Neuronal stem cell (in vitro differentiated cells): Measurements from ENCODE around the gene ARG2.

Experiments used
- DNase-seq: peaks from one replicate; pipeline ENCODE4 v3.0.0-alpha.2; 2013; ENCODE audit warnings: low spot score
- H2AFZ ChIP-seq: one replicate; pipeline ENCODE4 v1.6.1; 2013; ENCODE audit warnings: mild to moderate bottlenecking, low read length, inconsistent platforms
- H2AK5ac ChIP-seq: 2 replicates; pipeline ENCODE4 v1.6.1; 2013; ENCODE audit warnings: low read depth, mild to moderate bottlenecking, inconsistent platforms, low read length, moderate library complexity, mixed read lengths
- H2BK120ac ChIP-seq: 2 replicates; pipeline ENCODE4 v1.6.1; 2013; ENCODE audit warnings: low read depth, mild to moderate bottlenecking, inconsistent platforms, low read length, moderate library complexity, mixed read lengths
- H2BK12ac ChIP-seq: one replicate; pipeline ENCODE4 v1.6.1; 2013; ENCODE audit warnings: low read length, inconsistent platforms
- H2BK15ac ChIP-seq: 2 replicates; pipeline ENCODE4 v1.6.1; 2013; ENCODE audit warnings: mild to moderate bottlenecking, low read length, inconsistent platforms, mixed read lengths
- H2BK5ac ChIP-seq: one replicate; pipeline ENCODE4 v1.6.1; 2013; ENCODE audit warnings: inconsistent platforms, mild to moderate bottlenecking, low read length, moderate library complexity
- H3K14ac ChIP-seq: one replicate; pipeline ENCODE4 v1.6.1; 2013; ENCODE audit warnings: low read length, inconsistent platforms
- H3K18ac ChIP-seq: 2 replicates; pipeline ENCODE4 v1.6.1; 2013; ENCODE audit warnings: low read length, inconsistent platforms
- H3K23ac ChIP-seq: 2 replicates; pipeline ENCODE4 v1.6.1; 2013; ENCODE audit warnings: low read depth, mild to moderate bottlenecking, mixed read lengths, low read length, inconsistent platforms; ENCODE audit not compliant: poor library complexity
- H3K27ac ChIP-seq: replicated peaks from 3 replicates; pipeline ENCODE4 v1.5.1; 2013; ENCODE audit warnings: low read length, inconsistent platforms
- H3K27me3 ChIP-seq, 3 experiments: 2 replicates each; pipeline ENCODE4 v1.6.1; 2013; ENCODE audit warnings: low read length in 3 of 3, mild to moderate bottlenecking in 2 of 3, inconsistent platforms in 1 of 3, low read depth in 1 of 3, mixed read lengths in 1 of 3, moderate library complexity in 1 of 3; ENCODE audit not compliant: control insufficient read depth in 3 of 3, insufficient read depth in 3 of 3
- H3K36me3 ChIP-seq, 2 donors: replicated peaks in 1 of 2; 2 replicates each; pipeline ENCODE4 v1.6.1; 2013; ENCODE audit warnings: low read length in 2 of 2; ENCODE audit not compliant: control insufficient read depth in 2 of 2, insufficient read depth in 2 of 2
- H3K4ac ChIP-seq: 2 replicates; pipeline ENCODE4 v1.6.1; 2013; ENCODE audit warnings: inconsistent platforms, mild to moderate bottlenecking, low read length, moderate library complexity
- H3K4me1 ChIP-seq, 2 donors: 1 replicate in 1 of 2; 2 replicates in 1 of 2; pipeline ENCODE4 v1.6.1; 2013; ENCODE audit warnings: low read length in 2 of 2, low read depth in 1 of 2; ENCODE audit not compliant: control insufficient read depth in 2 of 2, insufficient read depth in 1 of 2
- H3K4me2 ChIP-seq: one replicate; pipeline ENCODE4 v1.6.1; 2013; ENCODE audit warnings: mild to moderate bottlenecking, low read length, inconsistent platforms; ENCODE audit not compliant: insufficient read depth, poor library complexity, severe bottlenecking
- H3K4me3 ChIP-seq, 2 donors: 2 replicates each; pipeline ENCODE4 v1.5.1; 2013; ENCODE audit warnings: low read length in 2 of 2, mild to moderate bottlenecking in 2 of 2, inconsistent platforms in 1 of 2, moderate library complexity in 1 of 2
- H3K79me1 ChIP-seq: one replicate; pipeline ENCODE4 v1.6.1; 2013; ENCODE audit warnings: low read depth, mild to moderate bottlenecking, inconsistent platforms, low read length, moderate library complexity
- H3K9ac ChIP-seq: one replicate; pipeline ENCODE4 v1.6.1; 2013; ENCODE audit warnings: mild to moderate bottlenecking, low read depth, low read length, inconsistent platforms; ENCODE audit not compliant: poor library complexity
- H3K9me3 ChIP-seq, 2 donors: replicated peaks in 1 of 2; 2 replicates each; pipeline versions ENCODE3 to v1.6.1; 2013; ENCODE audit warnings: low read length in 2 of 2, mild to moderate bottlenecking in 2 of 2, inconsistent platforms in 1 of 2, low read depth in 1 of 2, mixed read lengths in 1 of 2, moderate library complexity in 1 of 2; ENCODE audit not compliant: control insufficient read depth in 2 of 2, insufficient read depth in 1 of 2
- H4K8ac ChIP-seq: one replicate; pipeline ENCODE4 v1.6.1; 2013; ENCODE audit warnings: low read depth, mild to moderate bottlenecking, inconsistent platforms, low read length, moderate library complexity
- H4K91ac ChIP-seq: one replicate; pipeline ENCODE4 v1.6.1; 2013; ENCODE audit warnings: low read length, low read depth, mild to moderate bottlenecking, inconsistent platforms; ENCODE audit not compliant: poor library complexity
- WGBS, 2 donors: extraction: QIAGEN DNeasy Blood & Tissue Kit; methylation state at CpG; one replicate each; pipeline ENCODE4 v1.1.7; 2013; ENCODE audit warnings: missing lambda C conversion rate in 2 of 2, mixed read lengths in 1 of 2; ENCODE audit not compliant: insufficient read length in 2 of 2, insufficient replicate concordance in 1 of 2; ENCODE audit errors: extremely low coverage in 2 of 2; 5-methylcytosine and 5-hydroxymethylcytosine counted together

ARG2 gene

DNA sequence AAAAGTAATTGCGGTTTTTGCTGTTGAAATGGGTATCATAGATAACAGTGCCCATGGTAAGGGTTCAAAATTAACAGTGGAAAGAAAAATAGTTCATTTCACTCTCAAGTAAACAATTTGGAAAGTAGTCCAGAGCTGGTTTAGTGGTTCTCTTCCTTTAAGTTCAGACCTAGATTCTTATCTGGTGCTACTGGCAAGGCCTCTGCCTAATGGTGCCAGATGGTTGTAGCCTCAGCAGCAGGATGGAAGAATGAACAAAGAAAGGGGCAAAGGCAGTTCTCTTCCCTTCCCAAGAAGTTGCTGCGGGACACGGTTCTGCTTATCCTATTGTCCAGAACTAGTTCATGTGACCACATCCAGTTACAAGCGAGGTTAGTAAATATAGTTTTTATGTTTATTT, 10.5 kb downstream of the ARG2 start:
- Histone ChIP-seq H3K4me3 (no peak overlapping the region), H3K4ac (no peak overlapping the region), H3K9ac (no peak overlapping the region), H3K9me3 (no peaks in the 10 kb centered on the region), H3K23ac (no peak overlapping the region), H3K14ac (no peak overlapping the region), H2AFZ (no peak overlapping the region), H2AK5ac (no peak overlapping the region), H3K27ac (no peak overlapping the region), H4K8ac (no peak overlapping the region), H3K27me3 (no peaks in the 10 kb centered on the region), H3K4me2 (no peak overlapping the region), H3K4me1 (no peaks in the 10 kb centered on the region), H4K91ac (no peak overlapping the region), H2BK120ac (no peak overlapping the region), H2BK12ac (no peak overlapping the region), H3K36me3 (peaks cover 0 to 3% of the 10 kb centered on the region in 2 donors), H2BK15ac (no peak overlapping the region), H3K79me1 (no peaks in the 10 kb centered on the region), H3K18ac (no peak overlapping the region), H2BK5ac (no peak overlapping the region)
- no CpG with 5 or more reads among the region's 4 CpGs for WGBS, 2 donors
- no peak for DNase-seq

GRCh38 chr14:67630938-67631337, 11.2 kb downstream of the ARG2 start:
- peaks cover 0 to 3% of the 10 kb centered on the region in 2 donors for H3K36me3 ChIP-seq
- no peak overlapping the region for H3K9ac ChIP-seq
- no peaks in the 10 kb centered on the region for H3K9me3 ChIP-seq
- no peak overlapping the region for H2BK15ac ChIP-seq
- no peak overlapping the region for H2AFZ ChIP-seq
- no peak overlapping the region for H3K4me2 ChIP-seq
- H3K4me1 ChIP-seq, result no peaks in the 10 kb centered on the region
- no peaks in the 10 kb centered on the region for H3K27me3 ChIP-seq
- H2AK5ac ChIP-seq, result no peak overlapping the region
- H4K8ac ChIP-seq, result no peak overlapping the region
- no peak overlapping the region for H3K18ac ChIP-seq
- H3K79me1 ChIP-seq, result no peaks in the 10 kb centered on the region
- WGBS, 2 donors, result no CpG with 5 or more reads among the region's 5 CpGs
- no peak overlapping the region for H4K91ac ChIP-seq
- H2BK12ac ChIP-seq, result no peak overlapping the region
- H2BK120ac ChIP-seq, result no peak overlapping the region
- no peak overlapping the region for H3K4me3 ChIP-seq
- no peak overlapping the region for H3K23ac ChIP-seq
- H3K4ac ChIP-seq, result no peak overlapping the region
- H3K14ac ChIP-seq, result no peak overlapping the region
- no peak overlapping the region for H3K27ac ChIP-seq
- no peak for DNase-seq
- no peak overlapping the region for H2BK5ac ChIP-seq

GRCh38 chr14:67633451-67634147, 13.9 kb downstream of the ARG2 start:
- Histone ChIP-seq H2BK15ac (no peak overlapping the region), H4K91ac (no peak overlapping the region), H2AK5ac (no peak overlapping the region), H3K4ac (no peak overlapping the region), H3K27me3 (no peaks in the 10 kb centered on the region), H3K14ac (no peak overlapping the region), H3K18ac (no peak overlapping the region), H4K8ac (no peak overlapping the region), H3K9me3 (no peaks in the 10 kb centered on the region), H3K79me1 (no peaks in the 10 kb centered on the region), H3K4me3 (no peak overlapping the region), H3K36me3 (peaks cover 0 to 3% of the 10 kb centered on the region in 2 donors), H2BK120ac (no peak overlapping the region), H2BK5ac (no peak overlapping the region), H3K27ac (no peak overlapping the region), H2BK12ac (no peak overlapping the region), H3K4me2 (no peak overlapping the region), H3K23ac (no peak overlapping the region), H3K4me1 (no peaks in the 10 kb centered on the region), H3K9ac (no peak overlapping the region), H2AFZ (no peak overlapping the region)
- DNase-seq, result no peak
- WGBS, 2 donors, result no CpG with 5 or more reads among the region's 5 CpGs

DNA sequence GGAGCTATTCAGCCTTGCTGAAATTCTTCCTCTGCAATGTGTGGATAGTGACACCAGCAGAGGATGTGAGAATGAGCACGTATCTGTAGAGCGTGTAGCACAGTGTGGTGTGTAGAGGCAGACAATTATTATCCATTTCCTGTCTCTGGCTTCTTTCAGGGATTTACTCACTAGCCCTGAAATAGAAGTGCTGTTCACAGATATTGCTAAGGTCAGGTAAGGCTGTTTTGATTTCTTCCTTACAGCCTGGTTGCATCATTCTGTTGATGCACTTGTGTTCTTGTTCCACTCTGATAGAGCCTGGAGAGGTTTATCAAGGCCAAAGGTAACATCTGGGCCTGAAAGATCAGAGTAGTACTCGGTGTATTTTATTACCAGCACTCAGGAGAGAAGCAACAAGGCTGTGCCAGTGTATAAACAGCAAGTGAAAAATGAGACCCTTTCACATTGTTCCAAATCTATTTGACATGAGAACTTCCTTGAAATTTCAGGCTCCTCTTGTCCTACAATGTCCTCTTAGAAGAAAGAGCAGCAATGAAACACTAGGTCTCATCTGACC, 16.7 kb downstream of the ARG2 start:
- Histone ChIP-seq H3K9ac (no peak overlapping the region), H4K8ac (no peak overlapping the region), H2AFZ (no peak overlapping the region), H3K18ac (no peak overlapping the region), H3K36me3 (peaks cover 0 to 1% of the 10 kb centered on the region in 2 donors), H3K27me3 (no peaks in the 10 kb centered on the region), H4K91ac (no peak overlapping the region), H3K4me2 (no peak overlapping the region), H3K79me1 (peaks cover 1% of the 10 kb centered on the region), H2BK120ac (no peak overlapping the region), H3K23ac (no peak overlapping the region), H3K4ac (no peak overlapping the region), H3K27ac (no peak overlapping the region), H3K9me3 (no peaks in the 10 kb centered on the region), H2BK12ac (no peak overlapping the region), H3K4me1 (no peaks in the 10 kb centered on the region), H2BK15ac (no peak overlapping the region), H2BK5ac (no peak overlapping the region), H2AK5ac (no peak overlapping the region), H3K14ac (no peak overlapping the region), H3K4me3 (no peak overlapping the region)
- DNase-seq, result no peak
- WGBS, 2 donors, result no CpG with 5 or more reads among the region's 3 CpGs
